SJSA1 (cell line): ENCODE data around the gene CNTN4. TPM values are rescaled to one million over a fixed set of nuclear protein-coding genes. Genes with fewer than 3 reads are reported as not detected.

Experiments used
- DNase-seq, 2 experiments: peaks; one replicate each; pipeline ENCODE4 v3.0.0-alpha.2; 2015 to 2020; ENCODE audit warnings: low spot score in 2 of 2, low read depth in 1 of 2
- H3K27ac ChIP-seq: fragments of 250-450 bp; sonication (Bioruptor Pico); 2 replicates; pipeline ENCODE4 v1.5.1; 2020; ENCODE audit warnings: mild to moderate bottlenecking, moderate library complexity
- H3K27me3 ChIP-seq: fragments of 250-450 bp; sonication (Bioruptor Pico); replicated peaks from 2 replicates; pipeline ENCODE4 v1.5.1; 2020; ENCODE audit warnings: mild to moderate bottlenecking, moderate library complexity
- H3K36me3 ChIP-seq: fragments of 250-450 bp; sonication (Bioruptor Pico); 2 replicates; pipeline ENCODE4 v1.5.1; 2020; ENCODE audit warnings: mild to moderate bottlenecking
- H3K4me1 ChIP-seq: fragments of 250-450 bp; sonication (Bioruptor Pico); replicated peaks from 2 replicates; pipeline ENCODE4 v1.6.1; 2021; ENCODE audit warnings: mild to moderate bottlenecking
- H3K4me3 ChIP-seq: fragments of 250-450 bp; sonication (Bioruptor Pico); 2 replicates; pipeline ENCODE4 v1.5.1; 2020; ENCODE audit warnings: mild to moderate bottlenecking
- H3K9me3 ChIP-seq: fragments of 250-450 bp; sonication (Bioruptor Pico); replicated peaks from 2 replicates; pipeline ENCODE4 v1.5.1; 2020; ENCODE audit warnings: mild to moderate bottlenecking
- total RNA-seq: library from RNA; depleted of rRNA; stranded (reverse); fragments of >200 nt; shearing (Covaris generic); gene quantifications from 2 replicates; pipeline ENCODE4 v1.2.3, GENCODE V29; 2014

Gene CNTN4
- total RNA-seq, 1 experiment from 2014 or later = not detected

DNA sequence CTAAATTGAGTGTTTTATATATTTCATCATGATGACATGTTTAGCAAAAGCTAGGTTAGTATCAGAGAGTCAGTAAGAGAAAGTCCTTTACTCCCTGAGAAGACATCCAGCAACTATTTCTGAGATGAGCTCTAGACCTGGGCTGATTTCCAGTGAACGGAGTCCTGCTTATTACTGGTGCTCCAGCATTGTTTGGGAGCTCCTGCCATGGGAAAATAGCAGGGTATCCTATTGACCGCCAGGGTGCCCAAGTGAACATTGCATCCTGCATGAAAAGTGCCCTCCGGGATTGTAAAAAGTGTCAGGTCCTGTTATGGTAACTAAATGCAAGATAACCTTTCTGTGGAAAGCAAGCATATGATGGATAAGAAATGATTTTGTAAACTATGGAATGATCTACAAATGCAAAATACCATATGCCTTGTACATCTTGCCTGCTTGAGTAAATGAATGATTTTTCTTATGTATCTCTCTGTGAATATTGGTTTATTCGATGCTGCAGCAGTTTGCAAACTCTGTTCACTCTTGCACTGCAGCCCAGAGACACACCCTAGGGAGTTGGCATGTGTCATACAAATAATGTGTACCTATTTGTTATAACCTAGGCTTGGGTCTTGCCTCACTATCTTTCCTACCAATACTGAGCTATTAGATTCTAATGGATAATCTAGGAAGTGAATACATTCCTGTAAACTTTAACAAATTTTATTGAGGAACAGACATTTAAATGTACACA, 914.8 kb downstream of the CNTN4 start:
- no peaks in the 10 kb centered on the region for H3K36me3 ChIP-seq
- no peaks in the 10 kb centered on the region for H3K27me3 ChIP-seq
- no peaks in the 10 kb centered on the region for H3K9me3 ChIP-seq
- no peak overlapping the region for H3K4me3 ChIP-seq
- no peak overlapping the region for H3K27ac ChIP-seq
- H3K4me1 ChIP-seq = no peaks in the 10 kb centered on the region
- no peak for DNase-seq

DNA sequence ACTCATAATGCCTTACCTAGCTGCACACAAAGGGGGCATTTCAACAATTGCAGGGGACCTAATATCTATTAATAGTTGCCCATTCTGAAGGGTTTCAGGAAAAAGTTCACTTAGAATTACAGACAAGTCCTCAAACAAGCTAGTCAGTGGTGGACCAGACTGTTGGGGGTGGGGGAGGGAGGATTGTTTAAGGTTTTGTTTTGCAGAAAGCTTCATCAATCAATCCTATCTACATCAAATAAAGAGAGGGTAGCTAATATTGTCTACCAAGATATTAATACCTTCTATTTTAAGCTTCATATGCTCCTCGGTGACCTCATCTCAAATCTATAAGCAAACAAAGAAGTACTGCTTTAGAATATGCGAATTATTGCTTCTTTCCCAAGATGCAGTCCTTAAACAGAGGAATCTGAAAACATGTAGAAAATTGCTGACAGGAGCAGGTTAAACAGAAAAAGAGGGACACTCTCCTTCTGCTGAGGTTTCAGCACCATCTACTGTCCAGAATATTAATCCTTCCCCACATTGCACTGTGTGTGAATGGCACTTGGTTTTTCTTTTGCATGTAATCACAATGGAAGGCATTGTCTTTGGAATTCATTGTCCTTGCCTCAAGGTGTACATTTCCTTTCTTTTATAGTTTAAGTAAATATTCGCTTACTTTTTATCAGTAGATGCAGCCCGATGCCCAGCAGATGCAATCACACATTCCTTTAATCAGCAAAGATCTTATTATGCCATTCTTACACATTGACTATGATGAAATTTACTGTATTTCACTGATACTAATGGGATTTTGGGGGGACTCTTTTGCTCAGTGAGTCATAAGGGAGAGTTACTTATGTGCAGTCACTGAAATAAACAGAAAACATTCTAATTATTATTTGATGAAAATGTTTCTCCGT, 916.8 kb downstream of the CNTN4 start:
- H3K4me1 ChIP-seq = no peaks in the 10 kb centered on the region
- H3K27ac ChIP-seq = no peak overlapping the region
- H3K27me3 ChIP-seq = no peaks in the 10 kb centered on the region
- H3K36me3 ChIP-seq = no peaks in the 10 kb centered on the region
- no peak overlapping the region for H3K4me3 ChIP-seq
- no peak for DNase-seq
- no peaks in the 10 kb centered on the region for H3K9me3 ChIP-seq

DNA sequence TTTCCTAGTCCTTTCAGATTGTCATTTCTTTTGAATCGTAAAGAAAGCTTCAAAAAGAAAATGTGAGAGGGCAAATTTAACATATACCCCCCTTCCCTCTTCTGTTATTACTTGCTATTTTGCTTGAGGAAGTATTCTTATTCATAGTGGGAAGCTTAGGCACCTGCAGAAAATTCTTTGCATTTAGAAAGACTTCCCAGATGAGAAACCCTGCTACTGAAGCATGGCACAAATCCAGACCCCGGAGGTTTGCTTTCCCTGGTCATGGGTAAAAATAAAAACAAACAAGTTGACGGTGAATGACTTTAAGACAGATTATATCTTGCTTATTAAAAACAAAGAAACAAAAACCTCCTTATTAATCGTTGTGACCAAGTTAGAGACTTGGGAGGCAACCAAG, 917.6 kb downstream of the CNTN4 start:
- Histone ChIP-seq H3K27ac (no peak overlapping the region), H3K36me3 (no peaks in the 10 kb centered on the region), H3K4me3 (no peak overlapping the region), H3K27me3 (no peaks in the 10 kb centered on the region), H3K9me3 (no peaks in the 10 kb centered on the region), H3K4me1 (no peaks in the 10 kb centered on the region)
- no peak for DNase-seq

DNA sequence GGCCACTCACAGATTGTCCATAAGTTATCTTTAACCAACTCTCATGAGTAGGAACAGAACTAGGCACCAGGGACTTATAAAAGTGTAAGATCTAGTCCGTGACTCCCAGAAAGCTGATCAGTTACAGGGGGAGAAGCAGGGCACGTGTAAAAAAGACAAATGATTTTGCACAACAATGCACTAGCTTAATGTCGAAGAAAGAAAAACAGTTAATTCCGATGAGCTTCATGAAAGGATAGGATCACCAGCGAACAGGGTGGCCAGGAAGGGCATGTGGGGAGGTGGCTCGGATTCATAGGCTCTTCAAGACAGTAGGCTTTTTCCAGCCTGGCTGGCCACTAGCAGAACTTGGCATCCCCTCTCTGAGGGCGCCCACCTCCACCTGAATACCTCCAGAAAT, 921.5 kb downstream of the CNTN4 start:
- Histone ChIP-seq H3K4me1 (no peaks in the 10 kb centered on the region), H3K9me3 (no peaks in the 10 kb centered on the region), H3K27ac (no peak overlapping the region), H3K4me3 (no peak overlapping the region), H3K27me3 (no peaks in the 10 kb centered on the region), H3K36me3 (no peaks in the 10 kb centered on the region)
- no peak for DNase-seq

DNA sequence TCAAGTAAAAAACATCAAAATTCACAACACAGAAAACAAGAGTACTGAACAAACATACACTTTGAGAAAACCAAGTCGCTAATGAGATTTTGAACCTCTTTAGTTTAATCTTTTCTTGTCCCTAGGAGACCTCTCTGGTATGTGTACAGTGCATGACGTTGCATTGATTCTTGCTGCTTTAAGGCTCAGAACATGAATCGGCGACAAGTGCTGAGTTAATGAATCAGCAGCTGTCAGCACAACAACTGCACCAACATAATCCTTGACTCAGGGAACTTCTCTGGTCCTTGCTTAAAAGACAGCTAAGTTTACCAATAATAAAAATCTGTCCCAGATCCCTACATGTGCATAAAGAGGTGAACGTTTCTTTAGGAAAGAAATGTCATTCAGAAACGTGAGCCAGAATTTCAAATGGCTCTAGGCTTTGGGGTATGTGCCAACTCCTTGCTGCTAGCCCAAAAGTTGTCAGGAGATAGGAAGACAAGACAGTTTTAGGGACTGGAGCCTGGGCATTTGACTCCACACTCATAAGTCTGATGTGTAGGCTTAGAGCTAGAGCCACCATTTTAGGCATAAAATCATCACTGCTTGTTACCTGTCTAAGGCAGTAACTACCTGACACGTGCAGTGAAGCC, 924.6 kb downstream of the CNTN4 start:
- Histone ChIP-seq H3K4me1 (no peaks in the 10 kb centered on the region), H3K9me3 (no peaks in the 10 kb centered on the region), H3K36me3 (no peaks in the 10 kb centered on the region), H3K4me3 (no peak overlapping the region), H3K27me3 (no peaks in the 10 kb centered on the region), H3K27ac (no peak overlapping the region)
- no peak for DNase-seq

DNA sequence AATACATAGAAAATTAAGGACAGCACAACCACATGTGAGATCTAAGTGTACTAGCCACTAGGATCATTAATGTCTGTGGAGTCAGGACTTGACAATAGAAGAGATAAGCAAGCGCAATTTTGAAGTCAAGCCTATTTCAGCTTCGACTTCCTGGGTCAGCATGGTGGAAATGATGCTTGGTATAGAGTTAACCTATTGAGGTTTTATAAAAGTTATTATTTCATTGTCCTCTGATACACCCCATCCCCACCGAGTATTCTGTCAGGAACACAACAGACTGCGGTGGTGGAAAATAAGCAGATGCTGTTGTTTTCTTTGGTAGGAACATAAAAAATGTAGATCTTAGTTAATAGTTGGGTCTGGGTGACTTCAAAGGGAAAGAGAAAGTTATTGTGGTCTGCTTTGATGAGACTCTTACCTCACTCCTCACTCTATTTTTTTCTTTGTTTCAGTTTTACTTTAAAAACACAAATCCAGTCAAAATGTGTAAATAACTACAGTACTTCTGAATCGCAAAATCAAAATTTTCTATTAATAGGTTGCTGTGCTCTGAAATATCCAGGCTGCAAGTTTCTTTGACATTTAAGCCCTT, 929.4 kb downstream of the CNTN4 start:
- H3K36me3 ChIP-seq = no peaks in the 10 kb centered on the region
- H3K9me3 ChIP-seq = no peaks in the 10 kb centered on the region
- no peaks in the 10 kb centered on the region for H3K4me1 ChIP-seq
- H3K4me3 ChIP-seq = no peak overlapping the region
- DNase-seq = no peak
- H3K27me3 ChIP-seq = no peaks in the 10 kb centered on the region
- H3K27ac ChIP-seq = no peak overlapping the region

DNA sequence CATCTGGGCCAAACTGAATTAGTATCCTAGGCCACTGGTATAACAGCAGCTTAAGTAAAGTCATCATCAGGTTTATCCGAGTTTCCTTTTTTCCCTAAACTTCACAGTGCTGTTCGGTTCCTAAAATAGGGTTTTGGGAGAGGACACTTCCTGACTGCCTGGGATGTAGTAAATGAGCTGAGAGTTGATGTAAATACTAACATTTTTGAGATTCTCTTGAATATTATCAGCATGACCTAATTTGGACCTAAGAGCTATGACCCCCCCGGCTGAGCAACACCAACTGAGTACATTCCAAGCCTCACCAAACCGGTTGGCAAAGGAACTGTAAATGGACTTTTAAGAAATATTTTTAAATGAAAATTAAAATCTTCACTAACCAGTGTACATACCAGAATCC, 932.7 kb downstream of the CNTN4 start:
- no peak overlapping the region for H3K4me3 ChIP-seq
- H3K4me1 ChIP-seq = no peaks in the 10 kb centered on the region
- no peaks in the 10 kb centered on the region for H3K27me3 ChIP-seq
- DNase-seq = no peak
- no peaks in the 10 kb centered on the region for H3K9me3 ChIP-seq
- no peaks in the 10 kb centered on the region for H3K36me3 ChIP-seq
- H3K27ac ChIP-seq = no peak overlapping the region

DNA sequence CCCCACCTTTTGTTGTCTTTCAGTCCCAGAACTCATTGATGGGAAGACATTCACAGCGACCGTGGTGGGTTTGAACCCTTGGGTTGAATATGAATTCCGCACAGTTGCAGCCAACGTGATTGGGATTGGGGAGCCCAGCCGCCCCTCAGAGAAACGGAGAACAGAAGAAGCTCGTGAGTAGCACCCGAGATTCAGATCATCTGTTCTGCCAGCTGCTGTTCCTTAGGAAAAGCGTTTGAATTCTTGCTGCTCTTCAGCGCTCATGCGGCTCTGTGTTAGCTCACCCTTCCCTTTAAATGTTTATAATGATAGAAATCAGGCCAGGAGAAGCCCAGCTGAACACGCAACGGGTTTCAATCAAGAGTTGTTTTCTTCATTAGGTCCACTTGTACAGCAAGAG, 938.5 kb downstream of the CNTN4 start:
- H3K27me3 ChIP-seq = no peaks in the 10 kb centered on the region
- DNase-seq = no peak
- no peaks in the 10 kb centered on the region for H3K4me1 ChIP-seq
- no peaks in the 10 kb centered on the region for H3K9me3 ChIP-seq
- H3K36me3 ChIP-seq = no peaks in the 10 kb centered on the region
- no peak overlapping the region for H3K27ac ChIP-seq
- H3K4me3 ChIP-seq = no peak overlapping the region

DNA sequence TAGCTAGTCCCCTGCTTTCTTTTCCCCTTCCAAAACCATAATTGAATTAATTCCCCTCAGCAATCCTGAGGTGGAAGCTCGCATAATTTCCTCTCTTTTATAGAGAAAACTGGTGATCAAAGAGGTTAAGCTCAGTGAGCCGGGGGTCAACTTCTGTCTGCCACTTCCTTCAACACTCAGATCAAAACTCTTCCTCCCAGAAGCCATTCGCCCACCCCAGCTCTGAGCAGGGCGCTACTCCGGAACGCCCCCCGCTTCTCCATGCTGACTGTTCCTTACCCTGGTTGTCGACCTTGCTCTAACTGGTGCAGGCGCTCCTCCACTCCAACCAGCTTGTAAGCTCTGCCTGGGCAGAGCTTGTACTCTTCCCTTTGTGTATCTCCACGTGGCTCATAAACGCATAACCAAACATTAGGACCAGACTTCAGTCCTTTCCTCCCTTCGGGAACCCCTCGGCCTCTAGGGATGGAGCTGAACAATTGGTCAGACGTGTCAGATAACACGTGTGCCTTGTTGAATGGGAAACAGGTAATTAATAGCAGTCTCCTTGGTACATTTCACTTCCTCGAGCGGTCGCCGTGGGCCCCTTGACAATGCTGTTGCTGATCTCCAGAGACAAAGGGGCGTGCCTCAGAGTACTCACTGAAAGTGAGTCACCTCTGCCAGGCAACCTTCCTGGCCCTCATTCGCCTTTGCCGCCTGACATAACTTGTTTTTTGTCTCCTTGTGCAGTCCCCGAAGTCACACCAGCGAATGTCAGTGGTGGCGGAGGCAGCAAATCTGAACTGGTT, 939.7 kb downstream of the CNTN4 start:
- no peak for DNase-seq
- Histone ChIP-seq H3K4me1 (no peaks in the 10 kb centered on the region), H3K4me3 (no peak overlapping the region)

DNA sequence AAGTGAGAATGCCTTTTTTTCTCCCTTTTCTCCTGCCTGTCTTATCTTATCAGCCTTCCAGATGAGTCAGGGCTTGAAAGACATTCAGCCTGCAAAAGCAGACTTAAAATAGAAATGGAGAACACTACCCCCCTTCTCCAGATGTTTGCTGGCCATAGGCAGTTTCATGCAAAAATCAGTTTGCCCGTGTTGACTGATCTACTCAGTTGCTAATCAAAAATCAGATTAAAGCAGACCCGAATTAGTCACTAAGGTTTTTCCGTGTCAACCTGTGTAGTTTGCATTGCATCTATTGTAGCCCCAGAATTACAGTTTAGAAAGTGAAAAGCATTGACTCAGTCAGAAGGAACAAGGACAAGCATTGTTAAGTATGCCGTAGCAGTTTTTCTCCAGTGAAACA, 955.3 kb downstream of the CNTN4 start:
- H3K9me3 ChIP-seq = no peaks in the 10 kb centered on the region
- H3K4me1 ChIP-seq = no peaks in the 10 kb centered on the region
- H3K27ac ChIP-seq = no peak overlapping the region
- H3K27me3 ChIP-seq = no peaks in the 10 kb centered on the region
- no peak overlapping the region for H3K4me3 ChIP-seq
- DNase-seq = no peak
- no peaks in the 10 kb centered on the region for H3K36me3 ChIP-seq

More for the DNA sequence above, 939.7 kb downstream of the CNTN4 start:
- no peaks in the 10 kb centered on the region for H3K9me3 ChIP-seq
- no peaks in the 10 kb centered on the region for H3K36me3 ChIP-seq
- no peak overlapping the region for H3K27ac ChIP-seq
- H3K27me3 ChIP-seq = no peaks in the 10 kb centered on the region

DNA sequence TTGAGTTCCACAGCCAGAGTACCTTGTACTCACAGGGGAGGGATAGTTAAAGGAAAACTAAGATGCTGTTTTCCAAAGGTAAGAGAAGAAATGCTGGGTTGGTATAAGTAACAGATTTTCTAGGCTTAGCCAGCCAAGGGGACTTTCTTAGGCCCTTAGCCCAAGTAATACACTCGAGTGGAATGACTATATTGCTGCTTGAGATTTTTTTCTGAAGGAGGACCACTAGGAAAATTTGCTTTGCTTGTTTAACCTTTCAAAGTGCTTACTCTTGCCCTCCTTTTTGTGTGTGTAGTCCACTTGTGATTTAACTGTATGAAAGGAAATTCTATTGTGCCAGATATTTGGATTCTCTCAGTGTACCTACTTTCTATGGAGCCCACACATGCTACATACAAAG, 961.0 kb downstream of the CNTN4 start:
- Histone ChIP-seq H3K36me3 (no peaks in the 10 kb centered on the region), H3K27me3 (no peaks in the 10 kb centered on the region), H3K4me1 (no peaks in the 10 kb centered on the region), H3K4me3 (no peak overlapping the region), H3K9me3 (no peaks in the 10 kb centered on the region), H3K27ac (no peak overlapping the region)
- no peak for DNase-seq

DNA sequence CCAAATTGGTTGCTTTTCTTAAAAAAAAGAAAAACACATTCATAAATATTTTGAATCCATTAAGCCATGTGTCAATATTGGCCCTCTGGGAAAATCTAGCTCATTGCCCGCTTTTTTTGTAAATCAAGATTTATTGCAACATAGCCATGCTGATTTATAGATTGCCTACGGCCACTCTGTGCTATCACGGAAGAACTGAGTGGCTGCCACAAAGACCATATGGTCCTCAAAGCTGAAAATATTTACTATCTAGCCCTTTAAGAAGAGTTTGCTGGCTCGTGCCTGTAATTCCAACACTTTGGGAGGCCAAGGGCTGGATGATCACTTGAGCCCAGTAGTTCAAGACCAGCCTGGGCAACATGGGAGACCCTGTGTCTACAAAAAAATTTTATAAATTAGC, 965.6 kb downstream of the CNTN4 start:
- Histone ChIP-seq H3K4me3 (no peak overlapping the region), H3K27ac (no peak overlapping the region), H3K9me3 (no peaks in the 10 kb centered on the region), H3K36me3 (no peaks in the 10 kb centered on the region), H3K4me1 (no peaks in the 10 kb centered on the region), H3K27me3 (no peaks in the 10 kb centered on the region)
- DNase-seq = no peak

DNA sequence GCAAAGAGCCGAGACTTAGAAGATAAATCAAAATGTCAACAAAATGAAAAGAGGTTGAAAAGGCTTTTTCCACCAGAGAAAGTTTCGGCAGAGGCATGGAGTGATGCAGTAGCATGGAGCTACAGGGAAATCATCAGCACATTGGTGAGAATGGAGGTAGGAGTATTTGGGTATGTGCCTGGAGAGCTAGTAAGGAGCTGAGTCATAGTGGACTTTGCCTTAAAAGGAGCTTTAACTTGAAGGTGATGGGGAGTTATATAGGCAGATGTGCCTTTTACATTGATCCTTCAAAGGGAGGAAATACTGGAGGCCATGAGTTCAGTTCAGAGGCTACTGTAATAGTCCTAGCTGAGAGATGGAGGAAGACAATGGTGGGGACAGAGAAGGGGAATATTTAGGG, 967.2 kb downstream of the CNTN4 start:
- Histone ChIP-seq H3K4me1 (no peaks in the 10 kb centered on the region), H3K27ac (no peak overlapping the region), H3K36me3 (no peaks in the 10 kb centered on the region), H3K27me3 (no peaks in the 10 kb centered on the region), H3K9me3 (no peaks in the 10 kb centered on the region), H3K4me3 (no peak overlapping the region)
- no peak for DNase-seq
